ENCODE results near the gene PLA2G4E. TPM values are rescaled to one million over a fixed set of nuclear protein-coding genes. Genes with fewer than 3 reads are reported as not detected.

Gene PLA2G4E
- total RNA-seq, 1 experiment from 2014 or later: 1.8 TPM

GRCh38 chr15:41971089-41971894 lies 49.5 kb downstream of the PLA2G4E start:
- ChIA-PET CTCF (interaction anchor here (1.3 to 2.8 kb wide), 5 partner anchors 19 to 86 kb away, joined by 3 to 15 read pairs (median 8); no protein-coding TSS in a partner anchor), POLR2A (interaction anchor here (1.8 kb wide), 1 partner anchor 27 kb away, joined by 6 read pairs; no protein-coding TSS in a partner anchor)
- Mint-ChIP-seq H3K4me1 (ENCODE audit: low read depth, unreplicated experiment) (peaks cover 42% of the 10 kb centered on the region), H3K27me3 (ENCODE audit: insufficient read depth, unreplicated experiment) (no peaks in the 10 kb centered on the region), H3K4me3 (ENCODE audit: unreplicated experiment) (peak overlapping the region; percentile 88), H3K36me3 (ENCODE audit: insufficient read depth, unreplicated experiment) (peaks cover 23% of the 10 kb centered on the region), H3K9me3 (ENCODE audit: unreplicated experiment) (no peaks in the 10 kb centered on the region), H3K27ac (ENCODE audit: unreplicated experiment) (peak overlapping the region; percentile 75)
- intact Hi-C loops (cut with micrococcal nuclease; ENCODE audit: unreplicated experiment): loop anchor here (5.0 kb wide), 2 partner anchors 44 to 301 kb away; partner anchors contain the start of genes GANC and TMEM87A
- Histone ChIP-seq H3K4me3 (ENCODE audit: low read depth, low read length) (peak overlapping the region; percentile 68), H3K36me3 (ENCODE audit: control insufficient read depth, insufficient read depth, low read length) (no peaks in the 10 kb centered on the region; the same call in 1 of the 2 replicates), H3K27me3 (replicated peaks; ENCODE audit: control insufficient read depth, insufficient read depth, low read length) (no peaks in the 10 kb centered on the region), H3K9me3 (no peaks in the 10 kb centered on the region), H3K4me1 (peaks cover 39% of the 10 kb centered on the region)
- BruUV-seq (replicated peaks): TSS peak; percentile 50
- DNase-seq: peak; percentile 65 to 66
- TF ChIP-seq CTCF (IDR thresholded peaks at IDR 0.05; ENCODE audit: insufficient read depth in 1 of 2, low read depth in 1 of 2, low read length in 1 of 2, severe bottlenecking in 1 of 2, unreplicated experiment in 1 of 2): no peak

- TF ChIP-seq CTCF (IDR thresholded peaks at IDR 0.05; ENCODE audit: insufficient read depth in 1 of 2, low read depth in 1 of 2, low read length in 1 of 2, severe bottlenecking in 1 of 2, unreplicated experiment in 1 of 2): no peak
- ChIA-PET POLR2A (no interaction called here), CTCF (interaction anchor here (0.5 to 1.3 kb wide), 4 partner anchors 19 to 182 kb away, joined by 3 read pairs; no protein-coding TSS in a partner anchor)
- no peak overlapping the region for H3K4me3 ChIP-seq (ENCODE audit: low read depth, low read length)
- Mint-ChIP-seq H3K4me3 (ENCODE audit: unreplicated experiment) (peak overlapping the region; percentile 88), H3K36me3 (ENCODE audit: insufficient read depth, unreplicated experiment) (peaks cover 30% of the 10 kb centered on the region), H3K27me3 (ENCODE audit: insufficient read depth, unreplicated experiment) (no peaks in the 10 kb centered on the region), H3K27ac (ENCODE audit: unreplicated experiment) (peak overlapping the region; percentile 75), H3K4me1 (ENCODE audit: low read depth, unreplicated experiment) (peaks cover 48% of the 10 kb centered on the region), H3K9me3 (ENCODE audit: unreplicated experiment) (no peaks in the 10 kb centered on the region)
- intact Hi-C loops (cut with micrococcal nuclease; ENCODE audit: unreplicated experiment): loop anchor here (5.0 kb wide), 2 partner anchors 43 to 302 kb away; partner anchors contain the start of genes GANC and TMEM87A
- peaks cover 40% of the 10 kb centered on the region for H3K4me1 ChIP-seq
- H3K27me3 ChIP-seq (replicated peaks; ENCODE audit: control insufficient read depth, insufficient read depth, low read length): no peaks in the 10 kb centered on the region
- no peaks in the 10 kb centered on the region for H3K9me3 ChIP-seq
- no peaks in the 10 kb centered on the region; the same call in 1 of the 2 replicates for H3K36me3 ChIP-seq (ENCODE audit: control insufficient read depth, insufficient read depth, low read length)
- DNase-seq: no peak
- BruUV-seq (replicated peaks): no TSS peak
These were observed 50.4 kb downstream of the PLA2G4E start for GRCh38 chr15:41970456-41970855.

- Mint-ChIP-seq H3K9me3 (ENCODE audit: unreplicated experiment) (no peaks in the 10 kb centered on the region), H3K4me1 (ENCODE audit: low read depth, unreplicated experiment) (peaks cover 48% of the 10 kb centered on the region), H3K4me3 (ENCODE audit: unreplicated experiment) (peak overlapping the region; percentile 88), H3K36me3 (ENCODE audit: insufficient read depth, unreplicated experiment) (peaks cover 30% of the 10 kb centered on the region), H3K27ac (ENCODE audit: unreplicated experiment) (peak overlapping the region; percentile 75), H3K27me3 (ENCODE audit: insufficient read depth, unreplicated experiment) (no peaks in the 10 kb centered on the region)
- Histone ChIP-seq H3K36me3 (ENCODE audit: control insufficient read depth, insufficient read depth, low read length) (no peaks in the 10 kb centered on the region; the same call in 1 of the 2 replicates), H3K4me1 (peaks cover 40% of the 10 kb centered on the region), H3K27me3 (replicated peaks; ENCODE audit: control insufficient read depth, insufficient read depth, low read length) (no peaks in the 10 kb centered on the region), H3K9me3 (no peaks in the 10 kb centered on the region), H3K4me3 (ENCODE audit: low read depth, low read length) (no peak overlapping the region)
- intact Hi-C loops (cut with micrococcal nuclease; ENCODE audit: unreplicated experiment): loop anchor here (1.0 to 5.0 kb wide), 3 partner anchors 9 to 302 kb away; partner anchors contain the start of genes GANC and TMEM87A
- no peak for TF ChIP-seq CTCF (IDR thresholded peaks at IDR 0.05; ENCODE audit: insufficient read depth in 1 of 2, low read depth in 1 of 2, low read length in 1 of 2, severe bottlenecking in 1 of 2, unreplicated experiment in 1 of 2)
- ChIA-PET POLR2A (no interaction called here), CTCF (interaction anchor here (0.5 to 0.8 kb wide), 2 partner anchors 77 to 118 kb away, joined by 3 read pairs; no protein-coding TSS in a partner anchor)
- BruUV-seq (replicated peaks): no TSS peak
- no peak for DNase-seq
These were observed 50.9 kb downstream of the PLA2G4E start for GRCh38 chr15:41969851-41970431.

Measured in Caco-2 (cell line).